H4 (cell line): ENCODE data around the gene LMBR1. TPM values are rescaled to one million over a fixed set of nuclear protein-coding genes. Genes with fewer than 3 reads are reported as not detected.

Experiments
- DNase-seq: peaks from one replicate; pipeline ENCODE4 v3.0.0-alpha.2; 2015; ENCODE audit warnings: low spot score
- total RNA-seq: library from RNA; depleted of rRNA; stranded (reverse); fragments of >200 nt; shearing (Covaris generic); gene quantifications from 2 replicates; pipeline ENCODE4 v1.2.3, GENCODE V29; 2014

The LMBR1 gene
- total RNA-seq, 1 experiment from 2014 or later = 48.2 TPM

DNA sequence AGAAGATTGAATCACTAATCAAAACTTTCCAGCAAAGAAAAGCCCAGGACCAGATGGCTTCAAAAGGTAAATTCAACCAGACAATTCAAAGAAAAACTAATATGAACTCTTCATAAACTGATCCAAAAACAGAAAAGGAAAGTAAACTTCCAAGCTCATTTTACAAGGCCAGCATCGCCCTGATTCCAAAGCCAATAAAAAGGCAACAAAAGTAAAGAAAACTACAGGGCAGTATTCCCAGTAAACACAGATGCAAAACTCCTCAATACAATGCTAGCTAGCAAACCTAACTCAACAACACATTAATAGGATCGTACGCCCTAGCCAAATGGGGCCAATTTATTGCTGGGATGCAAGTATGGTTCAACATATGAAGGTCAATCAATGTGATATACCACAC is 199.4 kb downstream of the LMBR1 start:
- DNase-seq = no peak

DNA sequence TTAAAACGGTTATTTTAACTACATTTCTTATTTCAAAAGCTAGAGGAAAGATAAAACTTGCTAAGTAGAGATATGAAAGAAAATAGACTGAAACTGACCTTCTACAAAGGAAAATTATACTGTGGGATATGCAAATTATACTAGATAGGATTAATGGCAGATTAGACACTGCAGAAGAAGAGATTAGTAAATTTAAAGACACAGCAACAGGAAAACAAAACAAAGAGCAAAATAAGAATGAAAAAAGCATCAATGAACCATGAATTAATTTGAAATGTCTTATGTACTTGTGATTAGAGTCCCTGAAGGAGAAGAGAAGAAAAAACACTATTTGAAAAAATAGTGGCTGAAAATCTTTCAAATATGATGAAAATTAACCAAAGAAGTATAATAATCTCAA is 200.1 kb downstream of the LMBR1 start:
- DNase-seq = no peak

DNA sequence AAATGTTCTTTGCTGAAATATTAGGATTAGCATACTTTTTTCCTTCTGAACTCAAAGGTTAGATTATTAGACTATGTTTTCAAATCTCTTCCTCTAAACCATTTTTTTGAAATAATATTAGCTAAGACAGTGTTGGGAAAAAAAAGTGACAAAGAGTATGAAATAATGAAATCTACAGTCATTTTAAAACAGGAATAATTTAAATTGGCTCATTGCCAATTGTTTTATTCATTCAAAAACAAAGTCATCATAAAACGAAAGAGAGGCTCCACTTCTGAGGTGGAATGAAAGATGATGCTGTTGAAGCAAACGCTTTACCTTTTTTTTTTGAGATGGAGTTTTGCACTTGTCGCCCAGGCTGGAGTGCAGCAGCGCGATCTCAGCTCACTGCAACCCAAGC is 201.2 kb downstream of the LMBR1 start:
- DNase-seq = no peak

DNA sequence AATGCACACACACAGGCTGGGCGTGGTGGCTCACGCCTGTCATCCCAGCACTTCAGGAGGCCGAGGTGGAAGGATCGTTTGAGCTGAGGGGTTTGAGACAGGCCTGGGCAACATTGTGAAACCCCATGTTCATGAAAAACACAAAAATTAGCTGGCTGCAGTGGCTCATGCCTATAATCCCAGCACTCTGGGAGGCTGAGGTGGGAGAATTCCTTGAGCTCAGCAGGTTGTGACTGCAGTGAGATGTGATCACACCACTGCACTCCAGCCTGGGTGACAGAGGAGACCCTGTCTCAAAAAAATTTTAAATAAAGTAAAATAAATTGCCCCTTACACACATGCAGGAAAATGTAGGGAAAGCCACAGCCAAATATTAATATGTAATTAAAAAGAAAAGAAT is 208.3 kb downstream of the LMBR1 start:
- DNase-seq = no peak

DNA sequence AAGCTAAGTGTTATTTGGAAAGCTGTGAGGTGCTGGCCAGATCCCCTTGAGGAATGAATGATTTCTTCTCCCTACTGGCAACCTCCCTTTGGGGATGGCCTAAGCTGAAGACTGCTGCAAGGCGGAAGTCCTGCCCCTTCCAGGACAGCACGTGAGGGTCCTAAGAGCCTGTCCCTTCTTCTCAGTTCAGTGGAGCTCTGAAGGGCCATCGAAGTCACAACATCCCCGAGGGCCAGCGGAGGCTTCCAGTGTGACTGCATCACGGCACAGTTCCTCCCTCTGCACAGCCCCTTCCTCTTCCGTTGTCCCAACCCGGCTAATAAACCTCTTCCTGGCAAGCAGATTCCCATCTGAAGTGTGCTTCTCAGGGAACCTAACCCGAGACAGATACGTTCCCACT is 208.7 kb downstream of the LMBR1 start:
- DNase-seq = no peak

DNA sequence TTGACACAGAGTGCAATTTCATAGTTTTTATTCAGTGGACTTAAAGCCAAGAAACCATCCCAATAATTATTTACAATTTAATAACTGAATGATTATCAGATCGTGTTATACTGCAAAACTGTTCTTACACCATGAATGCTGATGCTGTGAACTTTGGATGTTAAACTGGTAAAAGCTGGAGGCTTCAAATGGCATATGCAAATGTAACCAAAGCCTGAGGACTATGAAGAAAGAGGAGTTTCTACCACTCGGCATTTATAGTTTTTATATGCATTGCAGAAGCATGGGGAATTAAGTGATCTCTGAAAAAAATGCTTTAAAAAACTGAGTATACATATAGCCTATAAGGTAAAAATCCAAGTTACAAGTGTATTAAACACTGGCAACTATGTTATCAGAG is 210.1 kb downstream of the LMBR1 start:
- no peak for DNase-seq

GRCh38 chr7:156680281-156680680 is 212.7 kb downstream of the LMBR1 start:
- DNase-seq = no peak

DNA sequence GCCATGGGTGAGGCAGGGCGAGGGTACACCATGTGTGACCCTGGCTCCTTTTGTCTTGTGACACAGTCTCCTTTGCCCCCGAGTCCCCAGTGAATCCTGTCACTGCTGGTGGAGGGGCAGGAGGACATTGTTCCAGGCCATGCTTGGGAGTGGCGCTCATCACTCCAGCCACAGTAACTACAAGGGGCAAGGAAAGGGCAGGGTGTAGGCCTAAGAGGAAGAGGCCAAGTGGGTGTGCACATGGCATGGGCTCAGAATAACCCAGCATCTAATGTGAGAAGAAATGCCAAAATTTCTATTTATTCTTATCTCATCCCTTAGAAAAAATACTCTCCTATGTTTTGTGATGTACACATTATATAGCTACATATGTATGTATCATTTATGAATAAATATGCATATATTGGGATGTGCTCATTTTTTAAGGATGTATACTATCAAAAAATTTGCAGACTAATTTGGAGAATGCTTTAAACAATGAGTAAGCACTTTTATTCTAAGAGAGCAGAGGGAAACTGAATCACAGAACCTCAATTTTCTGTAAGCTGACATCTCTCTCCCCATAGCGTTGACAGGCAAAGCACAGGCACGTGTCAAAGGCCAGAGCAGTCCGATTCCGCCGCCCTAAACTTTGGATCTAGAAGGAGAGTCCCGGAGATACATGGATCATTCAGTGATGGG is 215.5 kb downstream of the LMBR1 start:
- no peak for DNase-seq

GRCh38 chr7:156676263-156676662 is 216.7 kb downstream of the LMBR1 start:
- no peak for DNase-seq

GRCh38 chr7:156675721-156676120 is 217.3 kb downstream of the LMBR1 start:
- no peak for DNase-seq

DNA sequence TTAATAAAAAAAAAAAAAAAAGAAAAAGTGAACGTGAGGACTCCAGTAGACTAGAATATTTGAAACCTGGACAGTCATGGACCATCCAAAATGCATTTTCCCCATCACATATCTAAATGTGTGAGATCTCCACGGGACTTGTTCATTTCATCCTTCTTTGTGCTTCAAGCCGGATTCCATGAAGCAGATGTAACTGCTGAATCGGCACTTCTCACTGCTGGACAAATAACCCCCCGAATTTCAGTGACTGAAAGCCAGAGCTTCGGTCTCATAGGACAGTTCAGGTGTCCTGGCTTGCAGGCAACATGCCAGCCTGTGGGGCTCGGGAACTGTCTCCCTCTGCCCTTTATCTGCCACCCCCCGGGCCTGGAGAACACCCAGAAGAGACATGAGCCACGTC is 219.1 kb downstream of the LMBR1 start:
- no peak for DNase-seq

- DNase-seq = no peak
These were observed 219.5 kb downstream of the LMBR1 start for GRCh38 chr7:156673454-156673853.

GRCh38 chr7:156669035-156669828 is 223.8 kb downstream of the LMBR1 start:
- DNase-seq = no peak

- no peak for DNase-seq
These were observed 224.7 kb downstream of the LMBR1 start for GRCh38 chr7:156668130-156668741.

- no peak for DNase-seq
These were observed 225.9 kb downstream of the LMBR1 start for GRCh38 chr7:156667110-156667426.

DNA sequence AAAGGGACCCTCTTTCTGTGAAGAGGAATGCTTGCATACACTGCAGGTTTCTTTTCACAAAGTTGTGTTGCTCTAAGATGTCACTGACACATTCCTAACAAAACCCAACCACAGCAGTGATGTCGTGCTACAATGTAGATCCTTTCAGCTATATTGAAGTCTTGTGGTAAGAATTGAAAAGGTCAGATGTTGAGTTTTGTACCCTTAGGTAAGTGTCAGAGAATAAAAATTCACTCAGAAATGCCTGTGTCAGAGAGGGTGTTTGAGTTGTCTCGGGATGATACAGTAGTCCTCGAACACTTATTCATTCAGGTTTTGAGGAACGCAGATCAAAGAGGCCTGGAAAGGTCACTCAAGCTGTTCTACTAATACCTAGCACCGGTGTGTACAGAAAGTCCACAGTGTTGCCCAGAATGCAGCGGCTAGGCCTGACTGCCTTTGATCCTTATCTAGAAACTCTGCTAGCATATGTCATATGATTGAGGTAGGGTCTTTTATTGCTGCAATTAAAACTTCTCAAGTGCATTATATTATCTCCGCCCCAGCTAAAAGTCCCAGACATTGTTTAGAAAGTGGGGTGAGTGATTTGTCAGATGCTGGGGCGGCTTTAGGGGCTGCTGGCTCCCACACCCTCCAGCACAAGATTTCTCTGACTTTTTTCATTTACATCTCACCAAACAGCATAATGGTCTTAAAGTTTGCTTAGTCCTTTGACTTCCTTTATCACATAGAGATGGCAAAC is 226.4 kb downstream of the LMBR1 start:
- DNase-seq = no peak

DNA sequence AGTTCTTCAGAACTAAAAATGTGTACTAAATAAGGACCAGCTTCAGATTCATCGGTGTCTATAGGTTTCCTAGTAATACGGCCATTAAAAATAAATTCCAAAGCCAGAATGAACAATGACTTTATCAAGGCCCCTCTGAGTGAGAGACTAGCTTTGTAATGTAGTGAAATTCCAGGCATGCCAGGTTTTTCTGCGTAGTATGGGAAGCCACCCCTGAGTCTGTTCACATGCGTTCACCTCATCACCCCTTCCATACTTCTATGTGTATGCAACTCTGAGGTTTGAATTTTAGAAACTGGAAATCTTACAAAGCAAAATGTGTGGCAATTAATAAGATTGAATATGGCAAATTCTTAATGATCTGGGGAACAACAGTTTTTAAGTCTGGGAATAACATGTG is 227.9 kb downstream of the LMBR1 start:
- no peak for DNase-seq

GRCh38 chr7:156662277-156662676 is 230.7 kb downstream of the LMBR1 start:
- no peak for DNase-seq

DNA sequence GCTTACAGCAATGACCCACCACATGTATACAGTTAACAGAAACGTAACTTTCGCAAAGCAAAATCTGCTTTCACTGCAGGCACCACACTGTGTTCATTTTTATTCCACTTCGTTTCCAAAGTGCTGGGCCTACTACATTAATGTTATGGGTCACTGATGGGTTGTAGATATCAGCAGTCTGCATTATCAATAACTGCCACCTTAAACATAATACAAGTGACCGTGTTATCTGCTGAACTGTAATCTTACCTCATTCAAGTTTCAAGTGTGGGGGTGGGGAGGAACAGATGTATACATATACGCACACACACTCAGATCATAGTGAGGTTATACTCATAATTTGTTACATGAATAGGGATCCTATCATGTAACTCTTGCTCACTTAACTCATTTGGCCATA is 231.3 kb downstream of the LMBR1 start:
- DNase-seq = no peak

- DNase-seq = no peak
These were observed 233.0 kb downstream of the LMBR1 start for GRCh38 chr7:156659961-156660360.

DNA sequence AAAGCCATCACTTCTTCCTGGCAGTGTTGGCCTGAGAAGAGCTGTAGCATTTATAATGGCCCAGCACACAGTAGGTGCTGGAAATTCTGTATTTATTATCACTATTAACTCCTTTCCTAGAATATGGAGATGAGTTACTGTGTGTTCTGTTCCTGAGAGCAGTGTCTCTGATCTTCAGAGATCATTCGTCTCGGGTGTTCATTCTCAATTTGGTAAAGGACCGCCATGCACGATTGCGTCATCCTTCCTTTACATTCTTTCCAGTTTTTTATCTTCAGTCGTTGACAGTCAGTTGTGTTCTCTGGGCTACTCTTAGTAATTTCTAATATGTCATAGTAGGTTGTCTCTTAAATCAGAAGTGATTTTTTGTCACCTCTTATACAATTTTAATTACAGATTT is 233.8 kb downstream of the LMBR1 start:
- DNase-seq = no peak

DNA sequence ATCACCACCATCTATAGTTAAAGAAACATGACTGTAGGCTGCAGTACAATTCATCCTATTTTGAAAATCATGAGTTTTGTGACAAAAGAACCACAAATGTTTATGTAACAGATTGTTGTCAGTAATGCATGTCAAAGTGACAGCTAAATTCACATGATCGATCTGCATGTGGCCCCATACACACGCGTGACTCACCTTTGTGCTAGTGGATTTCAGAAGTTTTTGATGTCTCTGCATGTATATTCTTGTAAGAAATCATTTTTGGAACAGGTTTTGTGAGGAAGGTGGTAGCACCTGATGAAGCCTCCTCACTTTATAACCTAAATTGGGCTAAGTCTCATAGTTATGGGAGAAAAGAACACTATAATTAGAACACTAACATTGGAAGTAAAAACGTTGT is 235.3 kb downstream of the LMBR1 start:
- no peak for DNase-seq

DNA sequence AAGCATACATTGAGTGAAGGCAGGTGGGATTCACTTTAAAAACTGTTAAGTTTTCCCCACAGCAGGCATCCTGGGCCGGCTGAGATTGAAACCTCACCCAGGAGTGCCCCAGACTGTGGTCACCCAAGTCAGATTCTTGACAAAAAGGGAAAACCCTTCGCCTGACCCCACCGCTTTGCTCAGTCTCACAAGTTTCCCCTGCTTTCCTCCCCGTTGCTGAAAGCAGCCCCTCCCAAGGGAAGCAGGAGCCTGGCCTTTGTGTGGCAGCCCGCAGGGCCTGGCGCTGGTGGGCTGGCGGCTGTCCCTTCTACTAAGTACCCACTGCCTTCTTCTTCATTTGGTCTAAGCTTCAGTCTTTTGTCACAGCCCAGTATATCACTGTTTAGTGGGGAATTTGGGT is 236.4 kb downstream of the LMBR1 start:
- DNase-seq = no peak
